SJCRH30 (cell line): ENCODE results near the gene TOM1L2. TPM values are rescaled to one million over a fixed set of nuclear protein-coding genes. Genes with fewer than 3 reads are reported as not detected.

Experiments
- DNase-seq, 2 experiments: peaks; one replicate each; pipeline ENCODE4 v3.0.0-alpha.2; 2015 to 2020
- H3K27ac ChIP-seq: fragments of 250-450 bp; sonication (Bioruptor Pico); 2 replicates; pipeline ENCODE4 v1.5.1; 2020; ENCODE audit warnings: mild to moderate bottlenecking, moderate library complexity
- H3K27me3 ChIP-seq: fragments of 250-450 bp; sonication (Bioruptor Pico); 2 replicates; pipeline ENCODE4 v1.5.1; 2020; ENCODE audit warnings: mild to moderate bottlenecking, moderate library complexity
- H3K36me3 ChIP-seq: fragments of 250-450 bp; sonication (Bioruptor Pico); 2 replicates; pipeline ENCODE4 v1.5.1; 2020; ENCODE audit warnings: mild to moderate bottlenecking, moderate library complexity
- H3K4me1 ChIP-seq: fragments of 250-450 bp; sonication (Bioruptor Pico); 2 replicates; pipeline ENCODE4 v1.5.1; 2020; ENCODE audit warnings: mild to moderate bottlenecking, moderate library complexity
- H3K4me3 ChIP-seq: fragments of 250-450 bp; sonication (Bioruptor Pico); 2 replicates; pipeline ENCODE4 v1.5.1; 2020; ENCODE audit warnings: mild to moderate bottlenecking, moderate library complexity
- H3K9me3 ChIP-seq: fragments of 250-450 bp; sonication (Bioruptor Pico); replicated peaks from 2 replicates; pipeline ENCODE4 v1.5.1; 2020; ENCODE audit warnings: mild to moderate bottlenecking, moderate library complexity
- total RNA-seq: library from RNA; depleted of rRNA; stranded (reverse); fragments of >200 nt; shearing (Covaris generic); gene quantifications from 2 replicates; pipeline ENCODE4 v1.2.3, GENCODE V29; 2014

TOM1L2 gene
- total RNA-seq, 1 experiment from 2014 or later: 30.0 TPM

- Histone ChIP-seq H3K9me3 (no peaks in the 10 kb centered on the region), H3K27ac (no peak overlapping the region), H3K4me1 (peaks cover 17% of the 10 kb centered on the region), H3K36me3 (no peaks in the 10 kb centered on the region), H3K27me3 (no peaks in the 10 kb centered on the region), H3K4me3 (no peak overlapping the region)
- DNase-seq: no peak
Measured at GRCh38 chr17:17902877-17903276, 69.3 kb downstream of the TOM1L2 start.

- H3K9me3 ChIP-seq: no peaks in the 10 kb centered on the region
- H3K36me3 ChIP-seq: no peaks in the 10 kb centered on the region
- H3K4me3 ChIP-seq: no peak overlapping the region
- H3K4me1 ChIP-seq: peaks cover 17% of the 10 kb centered on the region
- no peaks in the 10 kb centered on the region for H3K27me3 ChIP-seq
- DNase-seq: no peak
- H3K27ac ChIP-seq: no peak overlapping the region
Measured at GRCh38 chr17:17902376-17902775, 69.8 kb downstream of the TOM1L2 start.

GRCh38 chr17:17900615-17901520 lies 71.3 kb downstream of the TOM1L2 start:
- Histone ChIP-seq H3K4me1 (peaks cover 17% of the 10 kb centered on the region), H3K27me3 (no peaks in the 10 kb centered on the region), H3K27ac (peak overlapping the region; percentile 1; the same call in 1 of the 2 replicates), H3K9me3 (no peaks in the 10 kb centered on the region), H3K4me3 (no peak overlapping the region), H3K36me3 (no peaks in the 10 kb centered on the region)
- peak; percentile 98 to 99 for DNase-seq

GRCh38 chr17:17899486-17899885 lies 72.7 kb downstream of the TOM1L2 start:
- DNase-seq: no peak
- Histone ChIP-seq H3K27me3 (no peaks in the 10 kb centered on the region), H3K36me3 (no peaks in the 10 kb centered on the region), H3K4me1 (peaks cover 17% of the 10 kb centered on the region), H3K4me3 (no peak overlapping the region), H3K9me3 (no peaks in the 10 kb centered on the region), H3K27ac (no peak overlapping the region)

- Histone ChIP-seq H3K27me3 (no peaks in the 10 kb centered on the region), H3K4me1 (peaks cover 17% of the 10 kb centered on the region), H3K4me3 (no peak overlapping the region), H3K27ac (no peak overlapping the region), H3K9me3 (no peaks in the 10 kb centered on the region), H3K36me3 (no peaks in the 10 kb centered on the region)
- no peak for DNase-seq
Measured at GRCh38 chr17:17898673-17899072, 73.5 kb downstream of the TOM1L2 start.

GRCh38 chr17:17897442-17897841 lies 74.8 kb downstream of the TOM1L2 start:
- H3K36me3 ChIP-seq: no peaks in the 10 kb centered on the region
- H3K4me3 ChIP-seq: no peak overlapping the region
- H3K9me3 ChIP-seq: no peaks in the 10 kb centered on the region
- peaks cover 17% of the 10 kb centered on the region for H3K4me1 ChIP-seq
- no peak for DNase-seq
- H3K27me3 ChIP-seq: no peaks in the 10 kb centered on the region
- no peak overlapping the region for H3K27ac ChIP-seq

- Histone ChIP-seq H3K27ac (no peak overlapping the region), H3K4me3 (no peak overlapping the region), H3K9me3 (no peaks in the 10 kb centered on the region), H3K27me3 (no peaks in the 10 kb centered on the region), H3K4me1 (peaks cover 17% of the 10 kb centered on the region), H3K36me3 (no peaks in the 10 kb centered on the region)
- no peak for DNase-seq
Measured at GRCh38 chr17:17896746-17897145, 75.5 kb downstream of the TOM1L2 start.

GRCh38 chr17:17893801-17894644 lies 78.2 kb downstream of the TOM1L2 start:
- no peak overlapping the region for H3K27ac ChIP-seq
- H3K4me3 ChIP-seq: no peak overlapping the region
- H3K27me3 ChIP-seq: no peaks in the 10 kb centered on the region
- no peak for DNase-seq
- H3K9me3 ChIP-seq: no peaks in the 10 kb centered on the region
- H3K4me1 ChIP-seq: no peaks in the 10 kb centered on the region
- H3K36me3 ChIP-seq: no peaks in the 10 kb centered on the region

- Histone ChIP-seq H3K9me3 (no peaks in the 10 kb centered on the region), H3K27me3 (no peaks in the 10 kb centered on the region), H3K27ac (no peak overlapping the region), H3K4me3 (no peak overlapping the region), H3K36me3 (no peaks in the 10 kb centered on the region), H3K4me1 (peaks cover 4% of the 10 kb centered on the region)
- no peak for DNase-seq
Measured at GRCh38 chr17:17892731-17893130, 79.5 kb downstream of the TOM1L2 start.

- no peak overlapping the region for H3K4me3 ChIP-seq
- no peak for DNase-seq
- H3K27me3 ChIP-seq: no peaks in the 10 kb centered on the region
- peaks cover 4% of the 10 kb centered on the region for H3K4me1 ChIP-seq
- H3K9me3 ChIP-seq: no peaks in the 10 kb centered on the region
- no peak overlapping the region for H3K27ac ChIP-seq
- H3K36me3 ChIP-seq: no peaks in the 10 kb centered on the region
Measured at GRCh38 chr17:17892009-17892408, 80.2 kb downstream of the TOM1L2 start.

- no peak overlapping the region for H3K4me3 ChIP-seq
- no peaks in the 10 kb centered on the region for H3K27me3 ChIP-seq
- H3K36me3 ChIP-seq: no peaks in the 10 kb centered on the region
- H3K27ac ChIP-seq: no peak overlapping the region
- H3K4me1 ChIP-seq: peaks cover 10% of the 10 kb centered on the region
- peak; percentile 86 to 91 for DNase-seq
- no peaks in the 10 kb centered on the region for H3K9me3 ChIP-seq
Measured at GRCh38 chr17:17890773-17891759, 81.1 kb downstream of the TOM1L2 start.

GRCh38 chr17:17889922-17890321 lies 82.3 kb downstream of the TOM1L2 start:
- H3K9me3 ChIP-seq: no peaks in the 10 kb centered on the region
- no peaks in the 10 kb centered on the region for H3K36me3 ChIP-seq
- no peak overlapping the region for H3K4me3 ChIP-seq
- no peaks in the 10 kb centered on the region for H3K27me3 ChIP-seq
- no peak overlapping the region for H3K27ac ChIP-seq
- peaks cover 16% of the 10 kb centered on the region for H3K4me1 ChIP-seq
- DNase-seq: no peak

- no peaks in the 10 kb centered on the region for H3K36me3 ChIP-seq
Measured at GRCh38 chr17:17888821-17889220, 83.4 kb downstream of the TOM1L2 start.

GRCh38 chr17:17888371-17888770 lies 83.8 kb downstream of the TOM1L2 start:
- Histone ChIP-seq H3K27me3 (no peaks in the 10 kb centered on the region), H3K4me1 (peaks cover 30% of the 10 kb centered on the region), H3K9me3 (no peaks in the 10 kb centered on the region), H3K36me3 (no peaks in the 10 kb centered on the region), H3K27ac (no peak overlapping the region), H3K4me3 (no peak overlapping the region)
- peak in 1 of 2 experiments; percentile 53 for DNase-seq

More at GRCh38 chr17:17888821-17889220, 83.4 kb downstream of the TOM1L2 start:
- no peaks in the 10 kb centered on the region for H3K9me3 ChIP-seq
- DNase-seq: peak in 1 of 2 experiments; percentile 62
- H3K4me1 ChIP-seq: peaks cover 27% of the 10 kb centered on the region
- H3K27ac ChIP-seq: no peak overlapping the region
- H3K4me3 ChIP-seq: no peak overlapping the region
- H3K27me3 ChIP-seq: no peaks in the 10 kb centered on the region
